LNCaP clone FGC (cell line): ENCODE measurements around the gene ODF2.

ENCODE experiments used
- DNase-seq: peaks from one replicate; pipeline ENCODE4 v3.0.0-alpha.2; 2011; ENCODE audit warnings: low read depth
- H3K4me3 ChIP-seq: 2 replicates; pipeline ENCODE4 v1.5.1; 2011; ENCODE audit warnings: mild to moderate bottlenecking, low read depth, low read length, control low read depth
- CTCF ChIP-seq: IDR thresholded peaks from 2 replicates; pipeline ENCODE4 v1.5.1; 2012; ENCODE audit warnings: mild to moderate bottlenecking; ENCODE audit not compliant: control insufficient read depth, insufficient read depth; ENCODE audit errors: extremely low read depth

ODF2 gene

GRCh38 chr9:128526720-128527119, 70.9 kb downstream of the ODF2 start:
- no peak overlapping the region for H3K4me3 ChIP-seq
- TF ChIP-seq CTCF = no peak
- DNase-seq = no peak

GRCh38 chr9:128528445-128529160, 72.8 kb downstream of the ODF2 start:
- no peak for TF ChIP-seq CTCF
- H3K4me3 ChIP-seq = no peak overlapping the region
- DNase-seq = no peak

- DNase-seq = no peak
- H3K4me3 ChIP-seq = no peak overlapping the region
- TF ChIP-seq CTCF = no peak
Measured at GRCh38 chr9:128529191-128529590, 73.4 kb downstream of the ODF2 start.

GRCh38 chr9:128532581-128532980, 76.8 kb downstream of the ODF2 start:
- no peak for DNase-seq
- no peak overlapping the region for H3K4me3 ChIP-seq
- TF ChIP-seq CTCF = no peak

- DNase-seq = no peak
- H3K4me3 ChIP-seq = no peak overlapping the region
- TF ChIP-seq CTCF = no peak
Measured at GRCh38 chr9:128540634-128541360, 85.0 kb downstream of the ODF2 start.

- no peak for TF ChIP-seq CTCF
- no peak overlapping the region for H3K4me3 ChIP-seq
- no peak for DNase-seq
Measured at GRCh38 chr9:128546504-128546903, 90.7 kb downstream of the ODF2 start.

GRCh38 chr9:128548876-128549275, 93.1 kb downstream of the ODF2 start:
- no peak for DNase-seq
- no peak overlapping the region for H3K4me3 ChIP-seq
- TF ChIP-seq CTCF = no peak
